Dedifferentiated amniotic fluid mesenchymal stem cell (primary cell): ENCODE measurements around the gene BMPR1A.
A peak's percentile ranks its signal among the peaks of the same experiment; 100 is the strongest.

Experiments used
- DNase-seq: peaks from one replicate; pipeline ENCODE4 v3.0.0-alpha.2; 2016; ENCODE audit errors: extremely low spot score

The BMPR1A gene

GRCh38 chr10:86802473-86803108 lies 46.2 kb downstream of the BMPR1A start:
- no peak for DNase-seq

GRCh38 chr10:86803156-86803555 lies 46.7 kb downstream of the BMPR1A start:
- DNase-seq: no peak

- no peak for DNase-seq
These were observed 48.4 kb downstream of the BMPR1A start for GRCh38 chr10:86804805-86805204.

GRCh38 chr10:86813101-86813500 lies 56.7 kb downstream of the BMPR1A start:
- no peak for DNase-seq

GRCh38 chr10:86813982-86814381 lies 57.6 kb downstream of the BMPR1A start:
- no peak for DNase-seq

GRCh38 chr10:86815035-86815617 lies 58.7 kb downstream of the BMPR1A start:
- peak; percentile 26 for DNase-seq

GRCh38 chr10:86815640-86816039 lies 59.2 kb downstream of the BMPR1A start:
- DNase-seq: no peak

GRCh38 chr10:86817246-86817645 lies 60.8 kb downstream of the BMPR1A start:
- DNase-seq: no peak

- no peak for DNase-seq
These were observed 63.1 kb downstream of the BMPR1A start for GRCh38 chr10:86819567-86819966.

GRCh38 chr10:86820509-86820908 lies 64.1 kb downstream of the BMPR1A start:
- no peak for DNase-seq

- DNase-seq: no peak
These were observed 65.1 kb downstream of the BMPR1A start for GRCh38 chr10:86821388-86821999.

- DNase-seq: no peak
These were observed 67.1 kb downstream of the BMPR1A start for GRCh38 chr10:86823565-86823964.

- no peak for DNase-seq
These were observed 67.7 kb downstream of the BMPR1A start for GRCh38 chr10:86824151-86824550.

- no peak for DNase-seq
These were observed 68.9 kb downstream of the BMPR1A start for GRCh38 chr10:86825366-86825765.

GRCh38 chr10:86827639-86828038 lies 71.2 kb downstream of the BMPR1A start:
- no peak for DNase-seq

GRCh38 chr10:86828145-86828544 lies 71.7 kb downstream of the BMPR1A start:
- DNase-seq: no peak

- DNase-seq: no peak
These were observed 73.1 kb downstream of the BMPR1A start for GRCh38 chr10:86829472-86829871.

- DNase-seq: no peak
These were observed 73.7 kb downstream of the BMPR1A start for GRCh38 chr10:86830043-86830591.

GRCh38 chr10:86833969-86834368 lies 77.5 kb downstream of the BMPR1A start:
- DNase-seq: no peak

- DNase-seq: no peak
These were observed 79.6 kb downstream of the BMPR1A start for GRCh38 chr10:86836044-86836443.

- no peak for DNase-seq
These were observed 81.2 kb downstream of the BMPR1A start for GRCh38 chr10:86837663-86838062.

- no peak for DNase-seq
These were observed 84.1 kb downstream of the BMPR1A start for GRCh38 chr10:86840498-86840897.

GRCh38 chr10:86846088-86846487 lies 89.7 kb downstream of the BMPR1A start:
- no peak for DNase-seq
